B cell (primary cell): ENCODE results near the gene CALHM3. TPM values are rescaled to one million over a fixed set of nuclear protein-coding genes. Genes with fewer than 3 reads are reported as not detected.

Experiments used
- ATAC-seq: fragments of 200-7000 bp; cut with Tn5 transposase; one replicate; pipeline ENCODE4 v1.10.0; 2021; ENCODE audit warnings: low read depth, mild to moderate bottlenecking, moderate number of reproducible peaks, moderate library complexity
- CTCF ChIA-PET: fragments of 350-600 bp; sonication (Branson Sonifier 250); formaldehyde crosslinking; loops from one replicate; lab custom pipeline; 2021; ENCODE audit warnings: antibody characterized with exemption, inconsistent platforms; lab: Charles Lee
- POLR2A ChIA-PET: fragments of 350-600 bp; sonication (Branson Sonifier 250); formaldehyde crosslinking; loops from one replicate; lab custom pipeline; 2021; ENCODE audit warnings: antibody characterized with exemption; lab: Charles Lee
- DNase-seq: peaks from one replicate; pipeline ENCODE4 v3.0.0; 2013
- H2AFZ ChIP-seq: 2 replicates; pipeline ENCODE4 v1.6.1; 2012; ENCODE audit warnings: mild to moderate bottlenecking, low read depth, low read length; ENCODE audit not compliant: insufficient read depth, poor library complexity, severe bottlenecking
- H3K27ac ChIP-seq, 2 donors: 1 replicate in 1 of 2; 2 replicates in 1 of 2; pipeline ENCODE4 v1.5.1; 2012 to 2013; ENCODE audit warnings: low read length in 2 of 2, mild to moderate bottlenecking in 2 of 2, moderate library complexity in 1 of 2
- H3K27me3 ChIP-seq, 4 experiments: fragments of 200-600 bp in 1 of 4; sonication (generic) in 1 of 4; replicated peaks in 1 of 4; 1 replicate in 2 of 4; 2 replicates in 2 of 4; pipeline versions ENCODE4 v1.6.1 to v1.7.0; 2013 to 2016; ENCODE audit warnings: low read length in 3 of 4, mild to moderate bottlenecking in 2 of 4, mixed read lengths in 1 of 4, moderate library complexity in 1 of 4; ENCODE audit not compliant: insufficient read depth in 4 of 4, control insufficient read depth in 3 of 4; ENCODE audit errors: control extremely low read depth in 1 of 4
- H3K36me3 ChIP-seq, 2 experiments: replicated peaks in 1 of 2; 1 replicate in 1 of 2; 2 replicates in 1 of 2; pipeline versions ENCODE4 v1.6.1 to v1.7.1; 2013; ENCODE audit warnings: low read length in 1 of 2; ENCODE audit not compliant: insufficient read depth in 2 of 2, control insufficient read depth in 1 of 2; ENCODE audit errors: control extremely low read depth in 1 of 2, extremely low read depth in 1 of 2
- H3K4me1 ChIP-seq, 2 donors: fragments of 200-600 bp in 1 of 2; sonication (generic) in 1 of 2; 1 replicate in 1 of 2; 2 replicates in 1 of 2; pipeline versions ENCODE4 v1.5.1 to v1.6.1; 2013 to 2017; ENCODE audit warnings: low read length in 2 of 2; ENCODE audit not compliant: control insufficient read depth in 2 of 2, insufficient read depth in 2 of 2
- H3K4me2 ChIP-seq: replicated peaks from 2 replicates; pipeline ENCODE3; 2012; ENCODE audit warnings: mild to moderate bottlenecking, low read depth, low read length; ENCODE audit not compliant: poor library complexity, severe bottlenecking
- H3K4me3 ChIP-seq, 5 experiments: fragments of 200-600 bp in 1 of 5; sonication (generic) in 1 of 5; 1 replicate in 3 of 5; 2 replicates in 2 of 5; pipeline versions ENCODE4 v1.5.1 to v1.7.0; 2011 to 2016; ENCODE audit warnings: low read length in 4 of 5, mild to moderate bottlenecking in 4 of 5, low read depth in 2 of 5, control low read depth in 1 of 5, moderate library complexity in 1 of 5; ENCODE audit not compliant: insufficient read depth in 1 of 5; ENCODE audit errors: control extremely low read depth in 1 of 5, extremely low read depth in 1 of 5
- H3K79me2 ChIP-seq: fragments of 200-600 bp; sonication (generic); one replicate; pipeline ENCODE4 v1.6.0; 2016; ENCODE audit warnings: low read length; ENCODE audit not compliant: control insufficient read depth, insufficient read depth
- H3K9ac ChIP-seq: fragments of 200-600 bp; sonication (generic); 2 replicates; pipeline ENCODE4 v1.6.1; 2017; ENCODE audit warnings: mild to moderate bottlenecking, low read length, moderate library complexity
- H3K9me3 ChIP-seq, 3 donors: one replicate each; pipeline versions ENCODE4 v1.6.1 to v1.7.1; 2013; ENCODE audit warnings: low read length in 2 of 3; ENCODE audit not compliant: control insufficient read depth in 2 of 3, insufficient read depth in 1 of 3; ENCODE audit errors: control extremely low read depth in 1 of 3
- H4K20me1 ChIP-seq: 2 replicates; pipeline ENCODE4 v1.6.0; 2012; ENCODE audit warnings: mild to moderate bottlenecking, low read length; ENCODE audit not compliant: insufficient read depth, control insufficient read depth, poor library complexity, severe bottlenecking
- H3K27ac Mint-ChIP-seq: one replicate; pipeline ENCODE4 v1.8.0; 2021; ENCODE audit warnings: mixed read lengths
- H3K27me3 Mint-ChIP-seq: one replicate; pipeline ENCODE4 v1.8.0; 2021; ENCODE audit warnings: mixed read lengths
- H3K4me1 Mint-ChIP-seq: one replicate; pipeline ENCODE4 v1.8.0; 2021; ENCODE audit warnings: mixed read lengths
- H3K4me3 Mint-ChIP-seq: one replicate; pipeline ENCODE4 v1.8.0; 2021; ENCODE audit warnings: mixed read lengths
- H3K9me3 Mint-ChIP-seq: one replicate; pipeline ENCODE4 v1.8.0; 2022; ENCODE audit warnings: mixed read lengths; ENCODE audit not compliant: insufficient read depth
- EZH2 ChIP-seq: IDR thresholded peaks from 2 replicates; pipeline ENCODE4 v1.6.1; 2012; ENCODE audit warnings: borderline replicate concordance, low read depth, mild to moderate bottlenecking, moderate library complexity, low read length; ENCODE audit not compliant: insufficient read depth, poor library complexity, severe bottlenecking
- WGBS: methylation state at CpG from one replicate; pipeline ENCODE4 v1.1.5; 2013; ENCODE audit warnings: missing lambda C conversion rate; ENCODE audit not compliant: insufficient coverage; 5-methylcytosine and 5-hydroxymethylcytosine counted together
- intact Hi-C: fragments of 100-400 bp; cut with micrococcal nuclease; formaldehyde crosslinking; loops from one replicate; pipeline ENCODE4 v1.10.0; 2022
- polyA plus RNA-seq: library from polyadenylated mRNA; depleted of rRNA; stranded (reverse); fragments of >200 nt; gene quantifications from 2 replicates; pipeline ENCODE4 v1.2.3, GENCODE V29; 2012
- total RNA-seq, 2 donors: library from RNA; stranded (reverse); fragments of 120-200 nt in 1 of 2; gene quantifications; 1 replicate in 1 of 2; 2 replicates in 1 of 2; pipeline versions ENCODE4 v1.2.3 to v1.2.4, GENCODE V29; 2013 to 2022
- TF ChIP-seq, protein P1 (sequence below): fragments of 200-600 bp; IDR thresholded peaks from one replicate; pipeline ENCODE4 v1.8.0; 2022; ENCODE audit warnings: antibody characterized with exemption, mild to moderate bottlenecking

The CALHM3 gene
- total and polyA plus RNA-seq, 2 donors (not counting 1 experiment from before 2014, with no cell fraction given) = not detected

DNA sequence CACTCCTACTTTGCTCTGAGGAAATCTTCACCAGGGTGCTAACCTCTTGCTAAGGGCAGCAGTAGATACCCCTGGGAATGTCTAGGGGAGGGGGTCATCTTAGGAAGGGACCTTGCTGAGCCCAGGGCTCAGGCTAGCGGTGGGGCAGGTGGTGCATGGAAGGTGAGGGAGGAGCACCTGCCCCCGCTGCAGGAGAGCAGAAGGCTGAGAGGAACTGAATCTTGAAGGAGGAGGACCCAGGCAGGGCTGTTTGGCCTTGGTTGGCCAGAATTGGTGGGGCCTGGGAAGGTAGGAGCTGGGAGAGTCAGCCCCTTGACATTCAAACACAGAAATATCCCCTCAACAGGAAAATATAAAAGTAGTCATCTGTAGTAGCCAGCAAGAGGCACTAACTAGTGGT lies 7.0 kb downstream of the CALHM3 start:
- Histone ChIP-seq H3K4me2 (peak overlapping the region; percentile 75), H3K79me2 (no peaks in the 10 kb centered on the region), H3K27me3 (no peaks in the 10 kb centered on the region), H3K9ac (peak overlapping the region; percentile 43), H3K4me1 (peaks cover 35 to 64% of the 10 kb centered on the region in 2 donors), H3K27ac (peak overlapping the region; percentile 69 to 78), H3K9me3 (peaks cover 0 to 6% (median 0%) of the 10 kb centered on the region in 3 donors), H4K20me1 (no peaks in the 10 kb centered on the region), H3K4me3 (peak overlapping the region in 3 of 5 experiments; percentile 5 to 35 (median 31)), H2AFZ (peak overlapping the region; percentile 56), H3K36me3 (no peaks in the 10 kb centered on the region)
- Mint-ChIP-seq H3K27me3 (no peaks in the 10 kb centered on the region), H3K9me3 (no peaks in the 10 kb centered on the region), H3K27ac (peak overlapping the region; percentile 96), H3K4me3 (peak overlapping the region; percentile 79), H3K4me1 (peaks cover 67% of the 10 kb centered on the region)
- peak; percentile 15 for ATAC-seq
- WGBS = 0% methylated on average over 1 of the region's 2 CpGs
- no peak for TF ChIP-seq EZH2
- TF ChIP-seq, protein P1, sequence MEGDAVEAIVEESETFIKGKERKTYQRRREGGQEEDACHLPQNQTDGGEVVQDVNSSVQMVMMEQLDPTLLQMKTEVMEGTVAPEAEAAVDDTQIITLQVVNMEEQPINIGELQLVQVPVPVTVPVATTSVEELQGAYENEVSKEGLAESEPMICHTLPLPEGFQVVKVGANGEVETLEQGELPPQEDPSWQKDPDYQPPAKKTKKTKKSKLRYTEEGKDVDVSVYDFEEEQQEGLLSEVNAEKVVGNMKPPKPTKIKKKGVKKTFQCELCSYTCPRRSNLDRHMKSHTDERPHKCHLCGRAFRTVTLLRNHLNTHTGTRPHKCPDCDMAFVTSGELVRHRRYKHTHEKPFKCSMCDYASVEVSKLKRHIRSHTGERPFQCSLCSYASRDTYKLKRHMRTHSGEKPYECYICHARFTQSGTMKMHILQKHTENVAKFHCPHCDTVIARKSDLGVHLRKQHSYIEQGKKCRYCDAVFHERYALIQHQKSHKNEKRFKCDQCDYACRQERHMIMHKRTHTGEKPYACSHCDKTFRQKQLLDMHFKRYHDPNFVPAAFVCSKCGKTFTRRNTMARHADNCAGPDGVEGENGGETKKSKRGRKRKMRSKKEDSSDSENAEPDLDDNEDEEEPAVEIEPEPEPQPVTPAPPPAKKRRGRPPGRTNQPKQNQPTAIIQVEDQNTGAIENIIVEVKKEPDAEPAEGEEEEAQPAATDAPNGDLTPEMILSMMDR = no peak
- ChIA-PET CTCF (interaction anchor here (0.7 to 2.4 kb wide), 10 partner anchors 9 to 56 kb away, joined by 3 to 17 read pairs (median 4); partner anchors contain the start of gene CALHM2), POLR2A (interaction anchor here (0.6 to 2.9 kb wide), 3 partner anchors 11 to 20 kb away, joined by 5 to 24 read pairs (median 6); partner anchors contain the start of gene CALHM2)
- intact Hi-C loops = loop anchor here (1.0 kb wide), 1 partner anchor 10 kb away; no protein-coding TSS in a partner anchor
- DNase-seq = peak; percentile 60
